HG03060 (cell line): ENCODE results near the gene ZFYVE27.

Experiments used
- ATAC-seq: cut with Tn5 transposase; IDR thresholded peaks from one replicate; pipeline ENCODE4 v1.9.1; 2021; ENCODE audit warnings: low read depth, moderate number of reproducible peaks; ENCODE audit not compliant: unreplicated experiment

The ZFYVE27 gene

DNA sequence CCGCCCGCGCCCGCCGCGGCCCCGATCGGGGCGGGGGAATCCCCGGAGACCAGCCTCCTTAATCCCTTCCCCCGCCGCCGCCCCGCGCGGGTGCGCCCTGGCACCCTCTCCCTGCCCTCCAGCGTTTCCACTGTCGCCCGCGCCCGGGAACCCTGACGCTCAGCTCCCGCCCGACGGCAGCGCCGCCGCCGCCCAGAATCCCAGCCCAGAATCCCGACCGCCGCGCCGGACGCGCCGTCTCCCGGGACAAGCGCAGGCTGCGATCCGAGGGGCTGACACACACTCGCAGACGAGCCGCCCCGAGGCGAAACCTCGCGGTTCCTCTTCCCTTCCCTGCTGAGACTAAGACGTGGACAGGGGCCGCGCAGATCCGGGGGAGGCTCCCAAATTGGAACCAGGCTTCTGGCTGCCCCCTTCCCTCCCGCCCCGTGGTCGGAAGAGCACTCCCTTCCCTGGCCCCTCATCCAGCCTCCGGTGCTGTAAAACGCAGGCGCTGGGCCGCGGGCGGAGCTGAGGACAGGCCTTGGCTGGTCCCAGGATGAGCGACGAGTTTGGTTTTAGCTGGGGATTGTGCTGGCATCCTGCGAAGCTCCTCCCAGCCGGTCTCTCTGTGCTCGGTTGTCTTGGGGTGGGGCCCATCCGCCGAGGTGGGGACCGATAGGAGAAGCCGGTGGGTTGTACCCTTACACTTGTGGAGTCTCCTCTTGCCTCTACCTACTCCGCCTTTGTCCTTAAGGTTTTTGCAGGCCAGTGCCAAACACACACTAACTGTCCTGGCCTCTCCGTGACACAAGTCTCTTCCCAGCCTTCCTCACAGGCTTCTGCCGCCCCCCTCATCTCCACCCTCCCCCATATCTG is 22.3 kb upstream of the ZFYVE27 start:
- no peak for ATAC-seq

DNA sequence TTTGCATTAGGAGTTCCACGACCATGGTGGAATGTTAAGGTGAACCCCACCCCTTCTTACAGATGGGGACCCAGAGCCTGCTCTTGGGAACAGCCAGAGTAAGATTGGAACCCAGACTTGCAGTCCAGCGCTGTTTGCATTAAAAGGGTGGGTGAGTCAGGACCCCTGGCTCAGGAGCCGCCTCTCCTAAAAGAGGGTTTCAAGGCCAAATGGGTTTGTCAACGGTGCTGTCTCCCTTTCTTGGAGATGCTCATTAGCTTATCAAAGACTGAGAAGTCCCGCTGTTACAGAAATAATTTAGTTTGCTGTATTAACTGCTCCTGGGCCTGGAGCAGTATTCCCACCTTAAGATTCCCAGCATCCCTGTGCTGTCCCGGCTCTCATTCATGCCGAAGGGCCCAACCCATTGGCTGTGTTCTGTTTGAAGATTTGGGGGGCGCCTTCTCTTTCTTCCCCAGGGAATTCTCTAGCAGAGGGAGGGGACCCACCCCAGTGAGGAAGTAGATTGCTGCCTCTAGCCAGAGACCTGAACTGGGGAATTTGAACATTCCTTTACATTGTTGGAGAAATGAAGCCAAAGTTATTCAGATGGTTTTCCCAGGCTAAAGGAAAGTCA is 21.6 kb upstream of the ZFYVE27 start:
- no peak for ATAC-seq

DNA sequence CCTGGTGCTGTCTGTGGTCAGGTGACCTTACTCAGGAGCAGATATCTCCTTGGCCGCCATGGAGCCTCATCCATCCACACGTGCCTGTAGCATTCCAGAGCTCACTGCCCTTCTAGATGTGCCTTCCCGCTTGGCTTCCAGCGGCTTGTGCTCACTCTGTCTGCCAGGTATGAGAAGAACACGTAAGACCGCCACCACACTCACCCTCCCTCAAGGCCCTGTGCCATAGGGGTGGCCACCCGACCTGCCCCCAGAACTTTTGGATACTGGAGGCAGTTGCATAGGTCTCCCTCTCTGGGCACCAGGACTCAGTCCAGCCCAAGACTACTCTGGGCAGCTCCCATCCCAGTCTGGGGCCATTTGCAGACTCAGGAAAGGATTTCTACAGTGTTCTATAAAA is 19.3 kb upstream of the ZFYVE27 start:
- ATAC-seq = no peak

GRCh38 chr10:97718178-97718577 is 18.8 kb upstream of the ZFYVE27 start:
- no peak for ATAC-seq

GRCh38 chr10:97718659-97719142 is 18.2 kb upstream of the ZFYVE27 start:
- ATAC-seq = no peak

DNA sequence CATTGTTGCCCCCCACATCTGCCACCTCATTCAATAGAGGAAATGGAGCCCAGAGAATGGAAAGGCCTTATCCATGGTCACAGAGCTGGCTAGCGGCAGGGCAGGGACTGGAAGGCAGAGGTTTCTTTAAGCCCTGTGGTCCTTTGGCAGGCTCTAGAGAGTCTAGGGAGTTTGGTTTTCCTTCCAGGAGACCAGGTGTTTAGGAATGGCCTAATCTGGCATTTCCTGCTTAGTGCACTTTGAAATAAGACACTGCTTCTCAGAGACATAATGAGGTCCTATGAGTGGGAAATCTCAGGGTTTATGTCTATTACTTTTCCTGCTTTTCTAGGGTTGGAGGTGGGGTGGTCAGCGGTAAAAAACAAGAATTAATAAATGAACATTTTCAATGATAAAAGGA is 17.3 kb upstream of the ZFYVE27 start:
- no peak for ATAC-seq

DNA sequence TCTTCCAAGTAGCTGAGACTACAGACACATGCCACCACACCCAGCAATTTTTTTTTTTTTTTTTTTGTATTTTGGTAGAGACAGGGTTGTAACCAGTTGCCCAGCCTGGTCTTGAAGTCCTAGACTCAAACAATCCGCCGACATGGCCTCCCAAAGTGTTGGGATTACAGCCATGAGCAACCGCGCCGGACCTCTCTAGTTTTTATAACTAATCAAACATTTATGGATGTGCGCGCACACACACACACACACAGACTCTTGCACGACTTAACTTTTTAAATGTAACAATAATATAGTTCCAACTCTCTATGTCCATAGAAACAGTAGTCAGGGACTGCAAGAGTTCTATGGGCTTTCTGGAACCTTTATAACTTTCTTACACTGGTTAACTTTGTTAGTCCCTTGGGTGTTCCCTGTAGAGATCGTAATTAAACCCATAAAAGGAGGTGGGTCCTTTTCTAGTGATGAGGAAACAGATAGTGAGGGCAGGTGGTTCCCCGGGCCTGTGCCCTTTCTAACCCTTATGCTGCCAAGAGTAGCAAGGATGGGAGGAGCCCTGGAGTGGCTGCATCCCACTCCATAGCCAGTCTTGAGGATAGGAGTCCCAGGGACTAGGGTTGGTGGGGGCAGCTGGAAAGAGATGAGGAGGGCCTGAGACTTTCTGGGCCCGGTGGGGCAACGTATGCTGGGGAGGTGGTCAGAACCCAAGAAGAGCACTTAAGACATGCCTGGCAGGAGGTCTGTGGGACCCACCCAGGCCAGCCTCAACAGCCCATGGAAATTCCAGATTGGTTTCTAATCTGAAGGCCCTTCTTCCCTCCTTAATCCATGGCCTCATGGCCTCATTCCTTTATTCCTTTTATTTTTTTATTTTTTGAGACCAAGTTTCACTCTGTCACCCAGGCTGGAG is 14.8 kb upstream of the ZFYVE27 start:
- no peak for ATAC-seq

- ATAC-seq = no peak
Observed at GRCh38 chr10:97723001-97723400, 13.9 kb upstream of the ZFYVE27 start.

DNA sequence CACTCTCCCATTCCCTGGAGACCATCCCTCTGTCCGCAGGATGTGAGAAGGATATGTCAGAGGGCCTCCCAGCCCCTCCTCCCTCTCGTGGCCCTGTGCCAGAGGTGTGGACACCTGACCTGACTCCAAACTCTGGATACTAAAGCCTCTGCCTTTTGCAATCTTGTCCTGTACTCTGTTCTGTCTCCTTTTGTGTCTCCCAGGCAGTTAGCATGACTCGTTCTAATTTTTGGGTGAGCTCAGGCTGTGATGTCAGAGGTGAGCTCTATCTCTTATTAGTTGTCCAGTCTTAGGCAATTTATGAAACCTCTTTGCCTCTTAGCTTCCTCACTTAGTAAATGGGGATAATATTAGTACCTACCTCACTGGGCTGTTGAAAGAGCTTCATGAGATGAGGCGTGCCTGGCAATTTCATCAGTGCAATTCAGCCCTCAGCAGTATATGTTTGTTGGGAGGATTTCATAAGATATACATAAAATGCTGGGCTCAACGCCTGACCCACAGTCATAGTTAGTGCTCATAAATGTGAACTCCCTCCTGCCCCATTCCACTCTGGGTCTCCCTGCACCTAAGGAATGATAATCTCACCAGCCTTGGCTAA is 12.5 kb upstream of the ZFYVE27 start:
- no peak for ATAC-seq

DNA sequence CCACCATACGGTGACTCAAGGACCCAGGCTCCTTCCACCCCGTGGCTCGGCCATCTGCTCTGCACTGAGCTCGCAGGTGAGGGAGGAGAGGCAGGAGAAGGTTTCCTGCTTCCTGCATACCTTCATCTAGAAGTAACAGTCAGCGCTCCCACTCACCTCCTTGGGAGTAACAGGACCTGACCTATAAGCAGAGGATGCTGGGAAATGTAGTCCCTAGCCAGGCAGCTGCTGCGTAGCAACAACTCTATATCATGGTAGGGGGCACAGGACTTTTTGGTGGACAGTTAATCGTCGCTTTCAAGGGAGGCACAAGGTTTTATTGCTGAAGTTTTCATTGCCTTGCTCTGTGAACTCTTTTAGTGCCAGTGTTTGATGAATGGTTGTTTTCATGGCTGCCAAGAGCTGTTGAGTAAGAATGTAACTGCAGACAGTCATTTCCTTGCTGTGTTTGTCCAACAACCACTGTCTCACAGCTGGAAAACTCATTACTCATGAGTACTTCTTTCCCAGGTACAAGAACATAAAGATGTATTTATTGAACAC is 10.2 kb upstream of the ZFYVE27 start:
- ATAC-seq = no peak

GRCh38 chr10:97729014-97729413 is 7.9 kb upstream of the ZFYVE27 start:
- no peak for ATAC-seq

DNA sequence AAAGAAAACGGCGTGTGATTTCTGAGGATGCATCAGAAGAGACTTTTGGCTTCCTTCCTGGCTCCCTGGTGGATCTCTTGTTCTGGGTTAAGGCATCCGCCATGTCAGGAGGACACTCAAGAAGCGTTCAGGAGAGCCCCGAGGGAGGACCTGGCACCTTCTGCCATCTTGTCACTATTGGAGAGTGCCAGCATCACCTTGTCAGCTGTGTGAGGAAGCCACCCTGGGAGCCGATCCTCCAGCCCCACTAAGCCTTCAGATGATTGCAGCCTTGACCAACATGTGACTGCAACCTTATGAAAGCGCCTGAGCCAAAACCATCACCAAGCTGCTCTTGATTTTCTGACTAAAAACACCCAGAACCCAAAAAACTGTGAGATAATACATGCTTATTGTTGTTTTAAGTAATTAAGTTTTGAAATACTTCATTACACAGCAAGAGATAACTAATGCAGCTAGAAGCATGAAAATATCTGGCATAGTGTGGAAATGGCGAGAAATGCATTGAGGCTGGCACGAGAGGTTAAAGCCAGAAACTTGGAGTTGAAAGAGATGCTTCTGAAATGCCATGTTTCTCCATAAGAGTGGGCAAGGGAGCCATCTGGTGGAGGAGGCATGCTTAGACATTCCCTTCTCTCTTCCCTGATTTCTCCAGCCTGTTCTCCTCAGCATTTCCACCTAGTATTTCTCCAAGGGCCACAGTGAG is 5.4 kb upstream of the ZFYVE27 start:
- ATAC-seq = no peak

GRCh38 chr10:97732052-97732359 is 4.9 kb upstream of the ZFYVE27 start:
- ATAC-seq = no peak

- ATAC-seq = no peak
Observed at GRCh38 chr10:97733256-97733655, 3.7 kb upstream of the ZFYVE27 start.

- ATAC-seq = no peak
Observed at GRCh38 chr10:97734021-97734420, 2.9 kb upstream of the ZFYVE27 start.

DNA sequence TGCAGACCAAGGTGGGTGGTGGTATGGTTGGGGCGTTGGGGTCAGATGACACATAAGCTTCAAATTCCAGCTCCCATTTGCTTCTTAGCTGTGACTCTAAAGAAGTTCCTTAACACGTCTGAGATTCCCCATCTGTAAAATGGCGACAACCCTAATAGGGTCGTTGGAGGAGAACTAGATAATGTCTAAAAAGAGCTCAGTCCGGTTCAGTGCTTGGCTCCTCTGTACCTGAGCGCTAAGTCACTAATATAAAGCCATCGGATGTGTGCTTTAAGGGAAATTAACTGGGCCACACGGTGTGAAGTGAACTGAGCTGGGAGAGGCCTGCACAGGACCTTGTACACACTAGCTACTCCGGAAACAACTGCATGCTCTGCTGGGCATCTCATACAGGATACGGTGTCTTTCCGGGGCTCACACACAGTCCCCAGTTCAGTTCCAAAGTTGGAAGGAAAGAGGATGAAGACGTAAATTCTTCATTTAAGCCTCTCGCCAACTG is 476 bp upstream of the ZFYVE27 start:
- ATAC-seq = peak; percentile 8

- ATAC-seq = no peak
Observed at GRCh38 chr10:97737770-97738265, 890 bp downstream of the ZFYVE27 start.

- ATAC-seq = no peak
Observed at GRCh38 chr10:97738616-97739015, 1.7 kb downstream of the ZFYVE27 start.

DNA sequence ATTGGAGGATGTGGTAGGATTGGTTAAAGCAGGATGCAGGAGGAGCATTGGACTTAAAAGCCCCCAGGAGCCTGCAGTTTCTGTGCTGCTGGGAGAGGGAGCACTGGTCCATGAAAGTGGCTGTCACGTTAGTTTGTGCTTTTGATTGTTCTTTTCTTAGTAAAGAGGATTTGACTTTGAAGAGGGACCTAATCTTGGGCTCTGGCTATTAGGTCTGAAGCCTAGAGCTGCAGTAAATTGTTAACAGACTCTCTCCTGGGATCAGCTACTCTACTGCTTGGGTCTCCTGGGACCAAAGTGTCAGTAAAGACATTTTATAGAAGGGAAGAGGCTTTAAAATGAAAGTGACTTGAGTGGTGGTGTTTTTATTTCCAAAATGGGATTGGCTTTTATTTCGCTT is 3.7 kb downstream of the ZFYVE27 start:
- no peak for ATAC-seq
